ENCODE measurements around the gene ATL3.

DNA sequence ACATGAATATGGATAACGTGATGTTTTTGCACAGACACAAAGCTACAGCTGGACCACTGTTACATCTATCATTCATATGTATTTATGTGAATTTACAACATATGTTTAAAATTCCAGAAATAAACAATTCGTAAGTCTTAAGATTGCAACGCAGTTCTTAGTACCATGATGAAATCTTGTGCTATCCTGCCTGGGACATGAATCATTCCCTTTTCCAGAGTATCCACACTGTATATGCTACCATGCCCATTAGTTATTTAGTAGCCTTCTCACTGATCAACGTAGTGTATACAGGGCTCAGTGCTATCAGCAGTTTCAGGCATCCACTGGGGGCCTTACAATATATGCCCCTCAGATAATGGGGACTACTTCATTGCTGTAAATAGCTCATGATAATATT is 4.3 kb downstream of the ATL3 start:
- no peak for TF ChIP-seq POLR2A (IDR thresholded peaks at IDR 0.05)
- TF ChIP-seq, protein P1, sequence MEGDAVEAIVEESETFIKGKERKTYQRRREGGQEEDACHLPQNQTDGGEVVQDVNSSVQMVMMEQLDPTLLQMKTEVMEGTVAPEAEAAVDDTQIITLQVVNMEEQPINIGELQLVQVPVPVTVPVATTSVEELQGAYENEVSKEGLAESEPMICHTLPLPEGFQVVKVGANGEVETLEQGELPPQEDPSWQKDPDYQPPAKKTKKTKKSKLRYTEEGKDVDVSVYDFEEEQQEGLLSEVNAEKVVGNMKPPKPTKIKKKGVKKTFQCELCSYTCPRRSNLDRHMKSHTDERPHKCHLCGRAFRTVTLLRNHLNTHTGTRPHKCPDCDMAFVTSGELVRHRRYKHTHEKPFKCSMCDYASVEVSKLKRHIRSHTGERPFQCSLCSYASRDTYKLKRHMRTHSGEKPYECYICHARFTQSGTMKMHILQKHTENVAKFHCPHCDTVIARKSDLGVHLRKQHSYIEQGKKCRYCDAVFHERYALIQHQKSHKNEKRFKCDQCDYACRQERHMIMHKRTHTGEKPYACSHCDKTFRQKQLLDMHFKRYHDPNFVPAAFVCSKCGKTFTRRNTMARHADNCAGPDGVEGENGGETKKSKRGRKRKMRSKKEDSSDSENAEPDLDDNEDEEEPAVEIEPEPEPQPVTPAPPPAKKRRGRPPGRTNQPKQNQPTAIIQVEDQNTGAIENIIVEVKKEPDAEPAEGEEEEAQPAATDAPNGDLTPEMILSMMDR (IDR thresholded peaks at IDR 0.05): no peak
